GM18511 (cell line): ENCODE measurements around the gene AP5B1.
A peak's percentile ranks its signal among the peaks of the same experiment; 100 is the strongest.

ENCODE experiments used
- ATAC-seq: cut with Tn5 transposase; IDR thresholded peaks from one replicate; pipeline ENCODE4 v1.9.1; 2021; ENCODE audit warnings: mild to moderate bottlenecking, moderate library complexity; ENCODE audit not compliant: unreplicated experiment

AP5B1 gene, protein sequence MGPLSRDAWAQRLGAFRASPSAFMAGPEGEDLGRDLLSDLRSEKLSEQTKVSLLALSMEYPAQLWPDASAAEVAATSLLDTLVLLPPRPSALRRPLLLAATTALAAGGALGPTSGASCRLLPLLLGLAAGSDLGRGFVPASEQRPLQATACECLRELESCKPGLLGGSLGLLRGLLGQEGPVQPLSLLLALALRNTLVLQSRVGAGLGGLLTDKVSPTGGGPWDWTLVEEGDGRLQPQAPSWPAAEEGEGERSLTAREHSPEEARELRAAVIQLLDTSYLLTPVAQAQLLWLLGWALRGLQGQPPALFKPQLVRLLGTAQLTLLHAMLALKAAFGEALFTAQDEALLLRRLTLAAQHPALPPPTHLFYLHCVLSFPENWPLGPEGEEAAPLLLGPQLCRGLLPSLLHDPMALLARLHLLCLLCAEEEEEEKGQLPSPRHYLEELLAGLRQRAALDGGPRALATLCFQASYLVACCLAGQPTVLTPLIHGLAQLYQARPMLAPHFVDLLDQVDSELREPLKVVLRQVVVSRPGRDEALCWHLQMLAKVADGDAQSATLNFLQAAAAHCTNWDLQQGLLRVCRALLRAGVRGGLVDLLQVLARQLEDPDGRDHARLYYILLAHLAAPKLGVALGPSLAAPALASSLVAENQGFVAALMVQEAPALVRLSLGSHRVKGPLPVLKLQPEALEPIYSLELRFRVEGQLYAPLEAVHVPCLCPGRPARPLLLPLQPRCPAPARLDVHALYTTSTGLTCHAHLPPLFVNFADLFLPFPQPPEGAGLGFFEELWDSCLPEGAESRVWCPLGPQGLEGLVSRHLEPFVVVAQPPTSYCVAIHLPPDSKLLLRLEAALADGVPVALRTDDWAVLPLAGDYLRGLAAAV

DNA sequence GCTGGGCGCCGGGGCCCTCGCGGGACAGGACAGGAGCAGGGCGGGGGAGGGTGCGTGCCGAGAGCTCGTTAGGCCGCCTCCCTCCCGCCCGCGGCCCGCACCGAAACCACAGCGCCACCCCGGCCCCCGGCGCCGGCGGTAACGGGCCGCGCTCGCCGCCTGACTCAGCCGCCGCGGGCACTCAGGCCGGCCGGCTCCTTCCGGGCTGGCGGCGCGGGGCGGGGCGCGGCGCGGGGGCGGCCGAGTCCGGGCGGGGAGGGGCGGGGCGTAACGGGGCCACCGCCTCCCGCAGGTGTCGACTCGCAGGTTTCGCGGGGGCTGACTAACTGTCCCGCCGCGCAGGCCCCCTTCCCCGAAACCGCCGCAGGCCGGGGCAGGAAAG lies at the start of gene AP5B1:
TSS of gene AP5B1 (minus strand) at position 207 of the 382 bp plus-strand sequence. CDS start 385 bp downstream, outside the sequence.
- ATAC-seq, result peak; percentile 82

GRCh38 chr11:65829459-65829858 lies 48.7 kb upstream of the AP5B1 start:
- no peak for ATAC-seq

- ATAC-seq, result no peak
Measured at GRCh38 chr11:65826984-65827735, 46.4 kb upstream of the AP5B1 start.

DNA sequence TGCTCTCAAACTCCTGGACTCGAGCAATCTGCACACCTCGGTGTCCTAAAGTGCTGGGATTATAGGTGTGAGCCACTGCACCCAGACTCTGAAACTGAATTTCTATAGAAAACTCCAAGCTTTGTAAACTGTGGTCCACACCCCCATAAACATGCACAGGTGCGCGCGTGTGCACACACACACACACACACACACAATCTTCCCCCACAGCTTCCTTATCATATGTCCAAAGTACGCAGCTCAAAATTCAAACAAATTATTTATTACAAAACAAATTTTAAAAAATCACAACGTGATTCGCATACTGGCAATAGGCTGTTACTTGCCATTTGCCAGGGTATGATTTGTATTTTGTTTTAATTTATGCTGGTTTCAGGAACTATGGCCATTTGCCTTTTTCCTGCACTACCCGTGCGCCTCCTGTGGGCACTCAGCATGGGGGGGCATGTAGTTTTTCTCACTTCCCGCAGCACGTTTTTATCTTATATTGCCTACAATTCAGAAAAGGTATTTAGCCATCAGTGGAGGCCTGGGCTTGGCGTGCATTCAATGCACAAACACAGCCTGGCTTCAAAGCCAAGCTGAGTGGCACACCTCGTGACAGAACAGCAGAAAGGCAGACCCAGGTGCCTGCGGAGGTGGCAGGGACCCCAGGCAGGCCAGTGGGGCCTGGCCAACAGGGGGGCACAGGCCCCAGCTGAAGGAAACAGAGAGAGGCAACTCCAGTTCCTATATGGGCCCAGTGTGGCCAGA lies 42.2 kb upstream of the AP5B1 start:
- no peak for ATAC-seq

DNA sequence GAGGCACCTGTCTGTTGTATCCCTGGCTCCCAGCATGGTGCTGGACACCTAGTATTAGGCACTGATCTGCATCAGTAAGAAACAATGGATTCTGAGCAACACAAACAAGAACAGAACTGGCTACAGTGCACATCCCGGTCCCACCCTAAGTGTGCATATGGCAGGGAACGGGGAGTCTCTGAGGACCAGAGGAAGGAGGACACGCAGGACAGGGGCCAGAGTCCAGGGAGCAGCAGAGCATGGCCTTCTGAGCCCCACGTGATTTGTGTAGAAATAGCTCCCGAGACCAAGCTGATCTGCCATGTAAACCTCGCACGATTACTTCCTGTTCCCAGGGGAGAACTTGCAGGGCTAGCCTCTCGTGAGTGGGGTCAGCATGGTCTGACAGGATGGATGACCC lies 40.3 kb upstream of the AP5B1 start:
- no peak for ATAC-seq

- ATAC-seq, result peak; percentile 72
Measured at GRCh38 chr11:65817835-65818680, 37.3 kb upstream of the AP5B1 start.

- ATAC-seq, result no peak
Measured at GRCh38 chr11:65817312-65817834, 36.6 kb upstream of the AP5B1 start.

- ATAC-seq, result no peak
Measured at GRCh38 chr11:65816696-65817095, 35.9 kb upstream of the AP5B1 start.

GRCh38 chr11:65814986-65815565 lies 34.3 kb upstream of the AP5B1 start:
- no peak for ATAC-seq

DNA sequence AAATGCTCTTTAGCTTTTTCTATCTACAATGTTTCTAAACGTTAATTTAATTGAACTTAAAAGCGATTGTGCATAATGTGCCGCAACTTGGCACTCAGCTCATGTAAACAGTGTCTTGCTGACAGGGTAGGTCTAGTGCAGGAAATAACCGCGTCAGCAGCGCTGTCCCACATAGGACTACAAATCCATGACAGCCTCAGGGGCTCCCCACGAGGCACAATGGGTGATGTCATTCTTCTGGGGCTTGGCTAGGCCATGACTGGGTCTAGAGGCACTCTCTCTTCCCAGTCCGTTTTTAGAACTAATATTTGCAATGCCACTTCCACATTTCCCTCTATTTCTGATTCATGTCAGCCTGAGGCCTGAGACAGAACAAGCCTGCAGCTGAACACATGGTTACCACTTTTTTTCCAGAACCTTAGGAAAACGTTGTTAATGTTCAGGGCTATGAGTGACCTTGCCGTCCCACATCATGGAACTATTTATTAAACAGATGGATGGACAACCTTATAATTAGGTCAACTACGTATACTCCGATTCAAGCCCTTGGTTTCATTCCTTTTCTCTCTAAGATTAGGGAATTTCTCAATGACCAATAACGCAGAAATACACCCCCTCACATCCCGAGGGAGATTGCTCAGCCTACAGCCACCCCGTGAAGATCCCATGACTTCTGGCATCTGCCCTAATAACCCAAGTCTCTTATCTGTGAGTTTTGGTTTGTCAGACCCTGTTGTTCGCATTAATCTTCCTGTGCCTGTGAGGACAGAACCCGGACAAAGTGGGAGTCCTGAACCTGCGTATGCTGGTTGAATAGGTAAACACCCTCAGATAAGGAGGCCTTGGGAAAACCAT lies 33.6 kb upstream of the AP5B1 start:
- no peak for ATAC-seq

DNA sequence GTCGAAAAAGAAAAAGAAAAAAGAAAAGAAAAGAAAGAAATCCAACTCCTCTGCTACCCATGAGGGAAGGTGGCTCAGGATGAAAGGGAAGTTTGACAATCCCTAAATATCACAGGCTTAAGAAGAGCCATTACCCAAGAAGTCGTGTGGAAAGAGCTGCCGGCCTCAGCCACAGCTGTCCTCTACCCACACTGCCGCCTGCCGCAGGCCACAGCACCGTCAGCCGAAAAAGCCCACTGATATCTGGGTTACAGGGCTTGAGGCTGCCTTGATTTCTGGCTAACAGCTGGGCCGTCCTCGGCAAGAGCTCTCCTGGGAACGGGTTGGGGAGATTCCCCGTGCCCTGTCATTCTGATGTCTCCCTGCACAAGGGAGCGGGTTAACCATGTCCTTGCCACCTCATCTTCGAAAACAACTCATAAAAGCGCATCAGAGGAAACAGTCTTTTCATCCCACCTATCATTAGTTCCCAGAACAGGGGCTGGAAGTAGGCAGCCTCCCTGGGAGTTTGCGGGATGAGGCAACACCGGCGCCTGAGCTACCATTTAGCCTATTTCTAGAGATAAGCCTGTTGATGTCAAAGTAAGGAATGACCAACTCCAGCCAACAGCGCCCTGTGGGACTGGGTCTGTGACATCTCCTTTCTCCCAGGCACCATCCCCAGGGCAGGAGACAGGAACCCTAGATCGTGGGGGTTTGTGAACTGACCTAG lies 31.1 kb upstream of the AP5B1 start:
- no peak for ATAC-seq

DNA sequence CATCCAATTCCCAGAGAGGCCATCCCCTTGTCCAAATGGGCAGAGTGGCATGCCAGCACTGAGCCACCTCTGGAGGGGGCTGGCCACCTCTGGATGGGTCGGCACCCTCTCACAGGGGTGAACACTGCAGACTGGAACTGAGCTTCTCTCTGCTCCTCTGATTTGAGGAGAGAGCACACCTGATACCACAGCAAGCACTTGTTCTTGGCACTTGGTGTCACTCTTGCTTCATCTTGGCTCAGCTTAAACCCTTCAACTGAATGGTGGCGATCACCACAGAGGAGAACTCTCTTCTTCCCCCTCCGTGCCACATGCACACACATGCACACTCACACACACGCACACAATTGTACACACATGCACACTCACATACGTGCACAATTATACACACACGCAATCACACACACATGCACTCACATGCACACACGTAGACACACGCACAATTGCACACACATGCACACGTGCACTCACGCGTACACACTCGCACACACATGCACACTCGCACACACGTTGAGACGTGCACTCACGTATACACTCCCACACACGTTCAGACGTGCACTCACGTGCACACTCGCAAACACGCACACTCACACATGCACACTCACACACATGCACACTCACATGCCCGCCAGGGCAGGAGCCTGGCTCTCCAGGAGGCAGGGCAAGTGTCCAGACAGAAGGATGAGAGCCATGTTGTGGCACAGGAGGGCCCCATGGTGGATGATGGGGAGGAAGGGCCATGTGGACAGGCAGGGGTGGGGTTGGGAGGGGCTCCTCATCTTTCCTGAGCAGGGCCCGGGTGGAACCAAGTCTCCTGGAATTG lies 29.5 kb upstream of the AP5B1 start:
- ATAC-seq, result no peak

- ATAC-seq, result no peak
Measured at GRCh38 chr11:65809496-65809895, 28.7 kb upstream of the AP5B1 start.

GRCh38 chr11:65808744-65809341 lies 28.1 kb upstream of the AP5B1 start:
- no peak for ATAC-seq

DNA sequence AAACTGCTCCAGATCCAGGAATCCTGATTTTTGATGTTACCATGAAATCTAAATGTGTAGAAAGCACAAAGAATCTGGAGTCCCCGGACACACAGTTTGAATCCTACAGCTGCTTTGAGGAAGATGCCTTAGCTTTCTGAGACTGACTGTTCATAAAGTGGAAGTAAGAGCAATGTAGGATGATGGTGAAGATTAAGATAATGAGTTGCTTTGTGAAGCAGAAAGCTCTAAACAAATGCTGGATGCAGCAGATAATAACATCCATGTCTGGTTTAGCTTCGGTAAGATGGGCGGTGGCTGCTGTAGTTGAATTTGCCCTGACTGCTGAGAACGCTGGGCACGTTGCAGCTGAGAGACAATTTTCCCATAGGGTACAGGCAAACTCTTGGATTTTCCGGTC lies 26.2 kb upstream of the AP5B1 start:
- no peak for ATAC-seq

DNA sequence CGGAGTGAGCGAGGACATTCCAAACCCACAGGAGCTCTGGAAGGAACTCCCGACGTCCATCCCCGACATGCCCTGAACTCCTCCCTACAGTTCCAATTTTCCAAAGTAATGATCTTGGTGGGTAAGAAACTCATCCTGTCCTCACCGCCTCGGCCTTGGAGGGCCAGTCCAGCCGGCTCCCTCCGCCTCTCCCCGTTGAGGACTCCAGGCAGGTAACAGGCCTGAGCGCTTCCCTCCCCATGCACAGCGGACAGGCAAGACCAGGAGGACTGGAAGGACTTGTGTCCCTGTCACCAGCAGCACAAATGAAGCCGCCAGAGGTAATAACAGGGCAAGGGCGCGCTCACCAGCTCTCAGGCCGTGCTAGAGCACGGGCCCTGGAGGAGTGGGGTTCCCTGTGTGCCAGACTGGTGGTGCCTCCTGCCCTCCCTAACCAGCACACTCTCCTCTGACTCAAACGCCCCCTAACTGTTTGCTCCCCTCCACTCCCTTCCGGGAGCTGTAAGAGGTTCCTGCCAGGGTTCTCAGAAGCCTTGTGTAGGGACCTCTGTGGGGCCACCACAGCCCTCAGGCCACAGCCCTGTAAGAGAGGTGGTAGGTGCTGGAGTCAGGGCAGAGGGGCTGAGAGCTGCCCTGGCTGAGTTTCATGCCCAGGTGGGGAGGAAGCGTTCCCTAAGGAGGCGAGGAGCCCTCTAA lies 23.2 kb upstream of the AP5B1 start:
- ATAC-seq, result no peak
